Pancreas (tissue), 10 donors: ENCODE results near the gene PAQR9. TPM values are rescaled to one million over a fixed set of nuclear protein-coding genes. Genes with fewer than 3 reads are reported as not detected.
A peak's percentile ranks its signal among the peaks of the same experiment; 100 is the strongest.

Experiments used
- ATAC-seq, 4 donors: fragments of 200-7000 bp; cut with Tn5 transposase; one replicate each; pipeline versions ENCODE4 v1.8.0 to v1.9.1; 2020; ENCODE audit warnings: mild to moderate bottlenecking in 4 of 4, moderate library complexity in 4 of 4
- DNase-seq, 6 donors: peaks; one replicate each; pipeline ENCODE4 v3.0.0-alpha.2; 2020
- FAIRE-seq: peaks from 2 replicates; lab custom pipeline; 2012; peaks lifted over from hg19 to GRCh38; lab: Jason Lieb, UNC
- H3K27ac ChIP-seq, 4 donors: fragments of 200-600 bp; sonication (generic); 1 replicate in 3 of 4; 2 replicates in 1 of 4; pipeline versions ENCODE4 v1.5.0 to v1.8.0; 2020
- H3K27me3 ChIP-seq, 4 donors: fragments of 200-600 bp; one replicate each; pipeline ENCODE4 v1.8.0; 2021
- H3K36me3 ChIP-seq, 3 donors: fragments of 200-600 bp; sonication (generic) in 1 of 3; one replicate each; pipeline versions ENCODE4 v1.5.0 to v1.8.0; 2020 to 2021
- H3K4me1 ChIP-seq, 3 donors: fragments of 200-600 bp; one replicate each; pipeline ENCODE4 v1.8.0; 2021
- H3K4me3 ChIP-seq, 4 donors: fragments of 200-600 bp; sonication (generic) in 2 of 4; one replicate each; pipeline versions ENCODE4 v1.5.0 to v1.8.0; 2020 to 2021
- H3K9me3 ChIP-seq, 4 donors: fragments of 200-600 bp; one replicate each; pipeline ENCODE4 v1.8.0; 2021
- CTCF ChIP-seq, 4 donors: fragments of 200-600 bp; sonication (generic) in 3 of 4; IDR thresholded peaks; one replicate each; pipeline versions ENCODE4 v1.5.0 to v1.8.0; 2021; ENCODE audit warnings: antibody characterized with exemption in 4 of 4
- WGBS, 2 donors: extraction: QIAGEN DNeasy Blood & Tissue Kit; methylation state at CpG; one replicate each; pipeline ENCODE4 v1.1.7; 2013; 5-methylcytosine and 5-hydroxymethylcytosine counted together
- intact Hi-C, 3 donors: fragments of 100-400 bp; cut with DNase I; formaldehyde crosslinking; loops; one replicate each; pipeline versions ENCODE4 v1.11.1 to v1.14.2; 2022
- polyA plus RNA-seq, 2 donors: library from polyadenylated mRNA; stranded (reverse); fragments of 200-250 nt; gene quantifications; one replicate each; pipeline ENCODE4 v1.2.3, GENCODE V29; 2013
- total RNA-seq, 6 donors: library from RNA; stranded (reverse); fragmentation: NEBNext Ultra II Directional in 4 of 6; extraction: Animal tissue kit (Norgen Biotek cat#: 25700) in 4 of 6; gene quantifications; one replicate each; pipeline versions ENCODE4 v1.2.1 to v1.2.4, GENCODE V29; 2021 to 2023
- donor health status: healthy with polysubstance abuse.
- donor health status: DM: no; HTN: no; CAD: no; lungs with moderate emphysema.
- donor health status: DM: no; HTN: no; CAD: no.
- donor health status: control.
- donor health status: control.
- donor health status: Bipolar disorder and iron deficiency.
- donor health status: DM: yes; HTN: yes; CAD: no.
- donor health status: DM: no; HTN: no; CAD: no.
- donor health status: DM: no; HTN: no; CAD: no.
- donor health status: DM: yes; HTN: yes; CAD: no.

PAQR9 gene
- total and polyA plus RNA-seq, 8 donors, result 0.13 TPM; not detected in 7

- ATAC-seq (no peak), DNase-seq (no peak), FAIRE-seq (no peak)
- Histone ChIP-seq H3K27ac (no peak overlapping the region), H3K9me3 (no peaks in the 10 kb centered on the region), H3K4me1 (peaks cover 0 to 15% (median 14%) of the 10 kb centered on the region in 3 donors), H3K4me3 (peak overlapping the region; percentile 79 to 93 (median 88)), H3K27me3 (no peaks in the 10 kb centered on the region), H3K36me3 (no peaks in the 10 kb centered on the region)
- intact Hi-C loops, result no loop called here
- no peak for TF ChIP-seq CTCF (IDR thresholded peaks at IDR 0.05)
- 2 to 3% methylated on average over 9 of the region's 9 CpGs for WGBS, 2 donors
Measured at GRCh38 chr3:143002727-143003126, 39.3 kb upstream of the PAQR9 start.

- H3K9me3 ChIP-seq, result no peaks in the 10 kb centered on the region
- DNase-seq (peak in 1 of 6 donors; percentile 17), ATAC-seq (peak in 3 of 4 donors; percentile 2 to 15 (median 9)), FAIRE-seq (no peak)
- intact Hi-C loops, result no loop called here
- peak overlapping the region; percentile 73 to 92 (median 83) for H3K27ac ChIP-seq
- H3K4me1 ChIP-seq, result peaks cover 0 to 14% (median 13%) of the 10 kb centered on the region in 3 donors
- no peak for TF ChIP-seq CTCF (IDR thresholded peaks at IDR 0.05)
- H3K36me3 ChIP-seq, result no peaks in the 10 kb centered on the region
- peak overlapping the region; percentile 79 to 93 (median 88) for H3K4me3 ChIP-seq
- WGBS, 2 donors, result 0% methylated on average over 19 of the region's 19 CpGs
- no peaks in the 10 kb centered on the region for H3K27me3 ChIP-seq
Measured at GRCh38 chr3:143002083-143002712, 38.7 kb upstream of the PAQR9 start.

GRCh38 chr3:143001369-143002082 is 38.1 kb upstream of the PAQR9 start, which contains the start of gene U2SURP:
TSS of gene U2SURP (plus strand) at chr3:143001570. CDS start at chr3:143001629, 59 bp downstream.
- Histone ChIP-seq H3K36me3 (no peaks in the 10 kb centered on the region), H3K9me3 (no peaks in the 10 kb centered on the region), H3K27me3 (no peaks in the 10 kb centered on the region), H3K4me1 (peaks cover 0 to 14% (median 13%) of the 10 kb centered on the region in 3 donors), H3K27ac (peak within 1 kb of the TSS; percentile 73 to 92 (median 83)), H3K4me3 (peak within 1 kb of the TSS; percentile 79 to 93 (median 88))
- intact Hi-C loops, result no loop called here
- FAIRE-seq, result peak; percentile 39
- WGBS, 2 donors, result 0% methylated on average over 55 of the region's 55 CpGs
- peak; percentile 97 to 99 (median 98) for ATAC-seq
- peak; percentile 91 to 97 (median 96) for DNase-seq
- no peak for TF ChIP-seq CTCF (IDR thresholded peaks at IDR 0.05)

- WGBS, 2 donors, result 0% methylated on average over 15 of the region's 15 CpGs
- FAIRE-seq (no peak), ATAC-seq (peak; percentile 63 to 74 (median 70)), DNase-seq (peak in 2 of 6 donors; percentile 67 to 69)
- no peak for TF ChIP-seq CTCF (IDR thresholded peaks at IDR 0.05)
- H3K9me3 ChIP-seq, result no peaks in the 10 kb centered on the region
- intact Hi-C loops, result no loop called here
- H3K27ac ChIP-seq, result peak overlapping the region; percentile 73 to 92 (median 83)
- H3K4me3 ChIP-seq, result peak overlapping the region; percentile 79 to 93 (median 88)
- H3K36me3 ChIP-seq, result no peaks in the 10 kb centered on the region
- H3K4me1 ChIP-seq, result peaks cover 0 to 14% (median 13%) of the 10 kb centered on the region in 3 donors
- peaks cover 0 to 3% (median 0%) of the 10 kb centered on the region in 4 donors for H3K27me3 ChIP-seq
Measured at GRCh38 chr3:143001034-143001368, 37.5 kb upstream of the PAQR9 start.
